SJCRH30 (cell line): ENCODE data around the gene CASP10. TPM values are rescaled to one million over a fixed set of nuclear protein-coding genes. Genes with fewer than 3 reads are reported as not detected.
"Not testable (repeated sequence)": the region's sequence is repeated elsewhere in the genome, so short reads cannot be mapped to it uniquely, and the experiment has no call there.

Source experiments
- DNase-seq, 2 experiments: peaks; one replicate each; pipeline ENCODE4 v3.0.0-alpha.2; 2015 to 2020
- H3K27ac ChIP-seq: fragments of 250-450 bp; sonication (Bioruptor Pico); 2 replicates; pipeline ENCODE4 v1.5.1; 2020; ENCODE audit warnings: mild to moderate bottlenecking, moderate library complexity
- H3K27me3 ChIP-seq: fragments of 250-450 bp; sonication (Bioruptor Pico); 2 replicates; pipeline ENCODE4 v1.5.1; 2020; ENCODE audit warnings: mild to moderate bottlenecking, moderate library complexity
- H3K36me3 ChIP-seq: fragments of 250-450 bp; sonication (Bioruptor Pico); 2 replicates; pipeline ENCODE4 v1.5.1; 2020; ENCODE audit warnings: mild to moderate bottlenecking, moderate library complexity
- H3K4me1 ChIP-seq: fragments of 250-450 bp; sonication (Bioruptor Pico); 2 replicates; pipeline ENCODE4 v1.5.1; 2020; ENCODE audit warnings: mild to moderate bottlenecking, moderate library complexity
- H3K4me3 ChIP-seq: fragments of 250-450 bp; sonication (Bioruptor Pico); 2 replicates; pipeline ENCODE4 v1.5.1; 2020; ENCODE audit warnings: mild to moderate bottlenecking, moderate library complexity
- H3K9me3 ChIP-seq: fragments of 250-450 bp; sonication (Bioruptor Pico); replicated peaks from 2 replicates; pipeline ENCODE4 v1.5.1; 2020; ENCODE audit warnings: mild to moderate bottlenecking, moderate library complexity
- total RNA-seq: library from RNA; depleted of rRNA; stranded (reverse); fragments of >200 nt; shearing (Covaris generic); gene quantifications from 2 replicates; pipeline ENCODE4 v1.2.3, GENCODE V29; 2014

Gene CASP10
- total RNA-seq, 1 experiment from 2014 or later = 1.1 TPM

GRCh38 chr2:201151127-201151981 is 31.6 kb upstream of the CASP10 start:
- DNase-seq = peak in 1 of 2 experiments; percentile 16
- no peaks in the 10 kb centered on the region for H3K27me3 ChIP-seq
- no peak overlapping the region for H3K4me3 ChIP-seq
- peak overlapping the region; percentile 67 for H3K27ac ChIP-seq
- no peaks in the 10 kb centered on the region for H3K9me3 ChIP-seq
- no peaks in the 10 kb centered on the region for H3K36me3 ChIP-seq
- peaks cover 11% of the 10 kb centered on the region for H3K4me1 ChIP-seq

GRCh38 chr2:201152517-201152916 is 30.4 kb upstream of the CASP10 start:
- peaks cover 11% of the 10 kb centered on the region for H3K4me1 ChIP-seq
- DNase-seq = no peak
- no peaks in the 10 kb centered on the region for H3K27me3 ChIP-seq
- no peaks in the 10 kb centered on the region for H3K36me3 ChIP-seq
- H3K9me3 ChIP-seq = no peaks in the 10 kb centered on the region
- H3K27ac ChIP-seq = no peak overlapping the region
- H3K4me3 ChIP-seq = no peak overlapping the region

- Histone ChIP-seq H3K36me3 (no peaks in the 10 kb centered on the region), H3K27ac (no peak overlapping the region)
- no peak for DNase-seq
Observed at GRCh38 chr2:201152999-201153815, 29.7 kb upstream of the CASP10 start.

GRCh38 chr2:201154615-201155399 is 28.1 kb upstream of the CASP10 start:
- Histone ChIP-seq H3K27ac (no peak overlapping the region), H3K4me1 (peaks cover 17% of the 10 kb centered on the region), H3K27me3 (no peaks in the 10 kb centered on the region), H3K36me3 (no peaks in the 10 kb centered on the region), H3K4me3 (no peak overlapping the region), H3K9me3 (no peaks in the 10 kb centered on the region)
- no peak for DNase-seq

More at GRCh38 chr2:201152999-201153815, 29.7 kb upstream of the CASP10 start:
- no peak overlapping the region for H3K4me3 ChIP-seq
- H3K9me3 ChIP-seq = no peaks in the 10 kb centered on the region
- peaks cover 16% of the 10 kb centered on the region for H3K4me1 ChIP-seq
- H3K27me3 ChIP-seq = no peaks in the 10 kb centered on the region

GRCh38 chr2:201156036-201156435 is 26.9 kb upstream of the CASP10 start:
- H3K9me3 ChIP-seq = no peaks in the 10 kb centered on the region
- DNase-seq = no peak
- no peaks in the 10 kb centered on the region for H3K27me3 ChIP-seq
- H3K4me1 ChIP-seq = peaks cover 10% of the 10 kb centered on the region
- no peaks in the 10 kb centered on the region for H3K36me3 ChIP-seq
- H3K27ac ChIP-seq = no peak overlapping the region
- no peak overlapping the region for H3K4me3 ChIP-seq

- Histone ChIP-seq H3K36me3 (no peaks in the 10 kb centered on the region), H3K4me3 (no peak overlapping the region), H3K9me3 (no peaks in the 10 kb centered on the region), H3K27me3 (no peaks in the 10 kb centered on the region), H3K4me1 (peaks cover 7% of the 10 kb centered on the region), H3K27ac (no peak overlapping the region)
- no peak for DNase-seq
Observed at GRCh38 chr2:201156640-201157039, 26.3 kb upstream of the CASP10 start.

- no peaks in the 10 kb centered on the region for H3K36me3 ChIP-seq
- no peaks in the 10 kb centered on the region for H3K27me3 ChIP-seq
- no peak overlapping the region for H3K4me3 ChIP-seq
- H3K27ac ChIP-seq = peak overlapping the region; percentile 44
- no peaks in the 10 kb centered on the region for H3K9me3 ChIP-seq
- peaks cover 7% of the 10 kb centered on the region for H3K4me1 ChIP-seq
- no peak for DNase-seq
Observed at GRCh38 chr2:201157694-201158093, 25.2 kb upstream of the CASP10 start.

GRCh38 chr2:201158111-201158929 is 24.6 kb upstream of the CASP10 start:
- Histone ChIP-seq H3K27ac (peak overlapping the region; percentile 44), H3K4me1 (peaks cover 7% of the 10 kb centered on the region), H3K9me3 (no peaks in the 10 kb centered on the region), H3K36me3 (no peaks in the 10 kb centered on the region), H3K4me3 (no peak overlapping the region), H3K27me3 (no peaks in the 10 kb centered on the region)
- peak; percentile 73 to 89 for DNase-seq

- Histone ChIP-seq H3K4me3 (no peak overlapping the region), H3K4me1 (no peaks in the 10 kb centered on the region), H3K36me3 (no peaks in the 10 kb centered on the region), H3K9me3 (no peaks in the 10 kb centered on the region), H3K27me3 (no peaks in the 10 kb centered on the region), H3K27ac (no peak overlapping the region)
- DNase-seq = no peak
Observed at GRCh38 chr2:201164166-201164565, 18.8 kb upstream of the CASP10 start.

- H3K4me3 ChIP-seq = no peak overlapping the region
- H3K36me3 ChIP-seq = no peaks in the 10 kb centered on the region
- no peak overlapping the region for H3K27ac ChIP-seq
- no peaks in the 10 kb centered on the region for H3K4me1 ChIP-seq
- DNase-seq = no peak
- H3K27me3 ChIP-seq = no peaks in the 10 kb centered on the region
- no peaks in the 10 kb centered on the region for H3K9me3 ChIP-seq
Observed at GRCh38 chr2:201167546-201167945, 15.4 kb upstream of the CASP10 start.

GRCh38 chr2:201168496-201168895 is 14.4 kb upstream of the CASP10 start:
- H3K9me3 ChIP-seq, DNase-seq, H3K36me3 ChIP-seq, H3K4me3 ChIP-seq, H3K4me1 ChIP-seq, H3K27ac ChIP-seq, H3K27me3 ChIP-seq: not testable (repeated sequence)

- Histone ChIP-seq H3K9me3 (no peaks in the 10 kb centered on the region), H3K36me3 (no peaks in the 10 kb centered on the region), H3K4me3 (no peak overlapping the region), H3K27me3 (no peaks in the 10 kb centered on the region), H3K27ac (no peak overlapping the region), H3K4me1 (peaks cover under 1% of the 10 kb centered on the region; the same call in 1 of the 2 replicates)
- no peak for DNase-seq
Observed at GRCh38 chr2:201171259-201171814, 11.6 kb upstream of the CASP10 start.

GRCh38 chr2:201172279-201172678 is 10.7 kb upstream of the CASP10 start:
- peaks cover 3% of the 10 kb centered on the region; the same call in 1 of the 2 replicates for H3K4me1 ChIP-seq
- H3K27me3 ChIP-seq = no peaks in the 10 kb centered on the region
- DNase-seq = no peak
- H3K27ac ChIP-seq = no peak overlapping the region
- H3K36me3 ChIP-seq = no peaks in the 10 kb centered on the region
- H3K4me3 ChIP-seq = no peak overlapping the region
- no peaks in the 10 kb centered on the region for H3K9me3 ChIP-seq

GRCh38 chr2:201174687-201175086 is 8.3 kb upstream of the CASP10 start:
- no peak overlapping the region for H3K4me3 ChIP-seq
- H3K27me3 ChIP-seq = no peaks in the 10 kb centered on the region
- H3K27ac ChIP-seq = no peak overlapping the region
- peaks cover 3% of the 10 kb centered on the region; the same call in 1 of the 2 replicates for H3K4me1 ChIP-seq
- no peaks in the 10 kb centered on the region for H3K36me3 ChIP-seq
- H3K9me3 ChIP-seq = no peaks in the 10 kb centered on the region
- no peak for DNase-seq
